Measurements from ENCODE around the gene FREY1.
A peak's percentile ranks its signal among the peaks of the same experiment; 100 is the strongest.

Gene FREY1

DNA sequence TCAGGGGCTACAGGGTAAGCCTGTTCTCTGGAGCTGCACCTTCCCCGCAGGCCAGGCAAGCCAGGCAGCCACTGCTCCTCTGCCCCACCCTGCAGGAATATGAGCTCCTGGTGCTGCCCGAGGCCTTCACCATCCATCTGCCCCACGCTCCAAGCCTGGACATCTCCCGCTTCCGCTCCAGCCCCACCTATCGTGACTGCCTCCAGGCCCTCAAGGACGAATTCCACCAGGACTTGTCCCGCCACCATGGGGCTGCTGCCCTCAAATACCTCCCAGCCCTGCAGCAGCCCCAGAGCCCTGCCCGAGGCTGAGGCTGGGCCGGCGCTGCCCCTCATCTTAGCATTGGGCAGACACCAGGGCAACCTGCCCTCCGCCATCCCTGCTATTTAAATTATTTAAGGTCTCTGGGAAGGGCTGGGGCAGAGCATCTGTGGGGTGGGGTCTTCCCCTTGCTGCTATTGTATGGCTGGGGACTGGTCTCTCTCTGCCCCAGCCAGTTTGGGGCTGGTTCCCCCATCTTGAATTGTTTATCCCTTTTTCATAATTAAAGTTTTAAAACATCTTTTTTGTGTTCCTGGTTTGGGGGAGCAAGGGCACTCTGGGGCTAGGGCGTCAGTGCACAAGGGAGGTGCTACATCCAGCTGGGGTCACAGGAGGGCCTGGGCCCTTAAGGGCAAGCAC is 21.6 kb upstream of the FREY1 start:
- no peak overlapping the region for H3K27ac ChIP-seq (ENCODE audit: low read depth, low read length)
- no peaks in the 10 kb centered on the region for H3K79me2 ChIP-seq (ENCODE audit: control insufficient read depth, insufficient read depth, low read length, unreplicated experiment)
- H3K4me1 ChIP-seq (ENCODE audit: control insufficient read depth, insufficient read depth, low read length, unreplicated experiment), result peaks cover 2% of the 10 kb centered on the region
- peaks cover 7% of the 10 kb centered on the region; the same call in 1 of the 2 replicates for H3K27me3 ChIP-seq (ENCODE audit: insufficient read depth, low read length)
- no peak overlapping the region for H2AFZ ChIP-seq (ENCODE audit: low read length, unreplicated experiment)
- H3K36me3 ChIP-seq (ENCODE audit: insufficient read depth, low read length), result no peaks in the 10 kb centered on the region
- no peak overlapping the region for H3K4me3 ChIP-seq (ENCODE audit: low read depth, low read length)

DNA sequence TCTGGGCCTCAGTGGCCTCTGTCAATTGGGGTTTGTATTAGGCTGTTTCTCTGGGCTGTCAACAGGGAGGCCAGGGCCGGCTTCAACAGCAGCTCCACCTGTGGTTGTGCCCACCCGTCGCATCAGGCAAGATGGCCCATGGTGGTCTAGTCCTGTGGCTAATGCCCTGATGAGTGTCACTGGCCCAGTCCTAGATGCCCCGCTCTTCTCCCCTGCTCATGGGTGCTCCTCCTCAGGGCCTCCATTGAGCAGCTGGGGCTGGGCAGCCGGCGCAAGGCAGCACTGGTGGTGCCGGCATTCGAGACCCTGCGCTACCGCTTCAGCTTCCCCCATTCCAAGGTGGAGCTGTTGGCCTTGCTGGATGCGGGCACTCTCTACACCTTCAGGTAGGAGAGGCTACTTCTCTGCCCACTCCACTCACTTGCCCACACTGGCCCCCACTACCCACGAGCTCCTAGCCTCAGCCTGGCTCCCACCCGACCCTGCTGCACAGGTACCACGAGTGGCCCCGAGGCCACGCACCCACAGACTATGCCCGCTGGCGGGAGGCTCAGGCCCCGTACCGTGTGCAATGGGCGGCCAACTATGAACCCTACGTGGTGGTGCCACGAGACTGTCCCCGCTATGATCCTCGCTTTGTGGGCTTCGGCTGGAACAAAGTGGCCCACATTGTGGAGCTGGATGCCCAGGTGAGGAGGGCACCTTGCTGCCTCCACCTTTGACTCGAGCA is 20.8 kb upstream of the FREY1 start:
- no peak overlapping the region for H3K27ac ChIP-seq (ENCODE audit: low read depth, low read length)
- H3K36me3 ChIP-seq (ENCODE audit: insufficient read depth, low read length), result no peaks in the 10 kb centered on the region
- H2AFZ ChIP-seq (ENCODE audit: low read length, unreplicated experiment), result no peak overlapping the region
- peaks cover 2% of the 10 kb centered on the region for H3K4me1 ChIP-seq (ENCODE audit: control insufficient read depth, insufficient read depth, low read length, unreplicated experiment)
- no peaks in the 10 kb centered on the region for H3K79me2 ChIP-seq (ENCODE audit: control insufficient read depth, insufficient read depth, low read length, unreplicated experiment)
- peaks cover 14% of the 10 kb centered on the region for H3K27me3 ChIP-seq (ENCODE audit: insufficient read depth, low read length)
- no peak overlapping the region for H3K4me3 ChIP-seq (ENCODE audit: low read depth, low read length)

- H3K4me1 ChIP-seq (ENCODE audit: control insufficient read depth, insufficient read depth, low read length, unreplicated experiment), result peaks cover 2% of the 10 kb centered on the region
Measured at GRCh38 chr11:45927332-45927683, 20.2 kb upstream of the FREY1 start.

GRCh38 chr11:45926536-45927331 is 19.7 kb upstream of the FREY1 start:
- H3K27ac ChIP-seq (ENCODE audit: low read depth, low read length), result no peak overlapping the region

More at GRCh38 chr11:45927332-45927683, 20.2 kb upstream of the FREY1 start:
- H3K27ac ChIP-seq (ENCODE audit: low read depth, low read length), result no peak overlapping the region
- no peak overlapping the region for H2AFZ ChIP-seq (ENCODE audit: low read length, unreplicated experiment)
- no peaks in the 10 kb centered on the region for H3K36me3 ChIP-seq (ENCODE audit: insufficient read depth, low read length)
- H3K4me3 ChIP-seq (ENCODE audit: low read depth, low read length), result no peak overlapping the region
- H3K79me2 ChIP-seq (ENCODE audit: control insufficient read depth, insufficient read depth, low read length, unreplicated experiment), result no peaks in the 10 kb centered on the region
- H3K27me3 ChIP-seq (ENCODE audit: insufficient read depth, low read length), result peaks cover 20% of the 10 kb centered on the region

DNA sequence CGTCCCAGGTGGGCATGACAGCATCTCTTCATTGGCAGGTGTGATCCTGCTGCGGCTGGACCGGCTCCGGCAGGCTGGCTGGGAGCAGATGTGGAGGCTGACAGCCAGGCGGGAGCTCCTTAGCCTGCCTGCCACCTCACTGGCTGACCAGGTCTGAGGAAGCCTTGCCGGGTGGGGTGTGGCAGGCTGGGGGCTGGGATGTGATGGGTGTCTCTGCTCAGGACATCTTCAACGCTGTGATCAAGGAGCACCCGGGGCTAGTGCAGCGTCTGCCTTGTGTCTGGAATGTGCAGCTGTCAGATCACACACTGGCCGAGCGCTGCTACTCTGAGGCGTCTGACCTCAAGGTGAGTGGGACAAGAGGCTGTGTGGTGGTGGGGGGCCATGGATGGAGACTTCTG is 18.9 kb upstream of the FREY1 start:
- Histone ChIP-seq H2AFZ (ENCODE audit: low read length, unreplicated experiment) (no peak overlapping the region), H3K79me2 (ENCODE audit: control insufficient read depth, insufficient read depth, low read length, unreplicated experiment) (no peaks in the 10 kb centered on the region), H3K27ac (ENCODE audit: low read depth, low read length) (no peak overlapping the region), H3K4me1 (ENCODE audit: control insufficient read depth, insufficient read depth, low read length, unreplicated experiment) (peaks cover 2% of the 10 kb centered on the region), H3K36me3 (ENCODE audit: insufficient read depth, low read length) (no peaks in the 10 kb centered on the region), H3K27me3 (ENCODE audit: insufficient read depth, low read length) (peaks cover 33% of the 10 kb centered on the region), H3K4me3 (ENCODE audit: low read depth, low read length) (no peak overlapping the region)

More at GRCh38 chr11:45926536-45927331, 19.7 kb upstream of the FREY1 start:
- Histone ChIP-seq H3K36me3 (ENCODE audit: insufficient read depth, low read length) (no peaks in the 10 kb centered on the region), H3K79me2 (ENCODE audit: control insufficient read depth, insufficient read depth, low read length, unreplicated experiment) (no peaks in the 10 kb centered on the region), H2AFZ (ENCODE audit: low read length, unreplicated experiment) (no peak overlapping the region), H3K4me3 (ENCODE audit: low read depth, low read length) (no peak overlapping the region), H3K4me1 (ENCODE audit: control insufficient read depth, insufficient read depth, low read length, unreplicated experiment) (peaks cover 2% of the 10 kb centered on the region), H3K27me3 (ENCODE audit: insufficient read depth, low read length) (peaks cover 26% of the 10 kb centered on the region)

- no peaks in the 10 kb centered on the region for H3K36me3 ChIP-seq (ENCODE audit: insufficient read depth, low read length)
- H3K27ac ChIP-seq (ENCODE audit: low read depth, low read length), result no peak overlapping the region
- H3K27me3 ChIP-seq (ENCODE audit: insufficient read depth, low read length), result peaks cover 34% of the 10 kb centered on the region
- H3K4me1 ChIP-seq (ENCODE audit: control insufficient read depth, insufficient read depth, low read length, unreplicated experiment), result peaks cover 2% of the 10 kb centered on the region
- H3K4me3 ChIP-seq (ENCODE audit: low read depth, low read length), result no peak overlapping the region
- no peaks in the 10 kb centered on the region for H3K79me2 ChIP-seq (ENCODE audit: control insufficient read depth, insufficient read depth, low read length, unreplicated experiment)
- no peak overlapping the region for H2AFZ ChIP-seq (ENCODE audit: low read length, unreplicated experiment)
Measured at GRCh38 chr11:45925550-45925949, 18.5 kb upstream of the FREY1 start.

- Histone ChIP-seq H3K4me1 (ENCODE audit: control insufficient read depth, insufficient read depth, low read length, unreplicated experiment) (peaks cover under 1% of the 10 kb centered on the region), H3K79me2 (ENCODE audit: control insufficient read depth, insufficient read depth, low read length, unreplicated experiment) (no peaks in the 10 kb centered on the region), H3K27me3 (ENCODE audit: insufficient read depth, low read length) (peaks cover 34% of the 10 kb centered on the region), H2AFZ (ENCODE audit: low read length, unreplicated experiment) (no peak overlapping the region), H3K27ac (ENCODE audit: low read depth, low read length) (no peak overlapping the region), H3K36me3 (ENCODE audit: insufficient read depth, low read length) (no peaks in the 10 kb centered on the region), H3K4me3 (ENCODE audit: low read depth, low read length) (no peak overlapping the region)
Measured at GRCh38 chr11:45924927-45925326, 17.9 kb upstream of the FREY1 start.

DNA sequence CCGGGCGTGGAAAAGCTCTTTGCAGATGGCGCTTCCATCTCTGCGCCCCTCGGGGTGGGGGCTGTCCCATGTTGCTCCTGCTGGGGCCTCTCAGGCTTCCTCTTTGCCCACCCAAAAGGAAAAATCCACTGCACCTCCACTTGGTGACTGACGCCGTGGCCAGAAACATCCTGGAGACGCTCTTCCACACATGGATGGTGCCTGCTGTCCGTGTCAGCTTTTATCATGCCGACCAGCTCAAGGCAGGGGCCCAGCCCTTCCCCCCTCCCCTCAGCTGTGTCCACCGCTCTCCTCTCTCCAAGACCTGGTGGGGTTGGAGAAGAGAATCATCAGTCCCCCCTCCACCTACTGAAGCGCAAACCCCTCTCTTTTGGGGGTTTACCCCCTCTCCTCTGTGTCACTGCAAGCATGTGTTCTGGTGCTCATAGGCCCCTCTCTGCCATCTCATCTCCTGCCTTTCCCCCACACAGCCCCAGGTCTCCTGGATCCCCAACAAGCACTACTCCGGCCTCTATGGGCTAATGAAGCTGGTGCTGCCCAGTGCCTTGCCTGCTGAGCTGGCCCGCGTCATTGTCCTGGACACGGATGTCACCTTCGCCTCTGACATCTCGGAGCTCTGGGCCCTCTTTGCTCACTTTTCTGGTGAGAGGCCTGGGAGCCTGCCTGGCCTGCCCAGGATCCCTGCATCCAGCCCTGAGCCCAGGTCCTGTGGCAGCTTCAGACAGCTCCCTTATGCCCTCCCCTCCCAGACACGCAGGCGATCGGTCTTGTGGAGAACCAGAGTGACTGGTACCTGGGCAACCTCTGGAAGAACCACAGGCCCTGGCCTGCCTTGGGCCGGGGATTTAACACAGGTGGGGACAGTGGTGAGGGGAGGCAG is 17.2 kb upstream of the FREY1 start:
- Histone ChIP-seq H3K36me3 (ENCODE audit: insufficient read depth, low read length) (no peaks in the 10 kb centered on the region), H3K4me3 (ENCODE audit: low read depth, low read length) (no peak overlapping the region), H3K27ac (ENCODE audit: low read depth, low read length) (no peak overlapping the region), H3K27me3 (ENCODE audit: insufficient read depth, low read length) (peaks cover 34% of the 10 kb centered on the region), H3K4me1 (ENCODE audit: control insufficient read depth, insufficient read depth, low read length, unreplicated experiment) (no peaks in the 10 kb centered on the region), H3K79me2 (ENCODE audit: control insufficient read depth, insufficient read depth, low read length, unreplicated experiment) (no peaks in the 10 kb centered on the region), H2AFZ (ENCODE audit: low read length, unreplicated experiment) (no peak overlapping the region)

GRCh38 chr11:45922425-45923082 is 15.5 kb upstream of the FREY1 start, which contains the start of gene LARGE2:
TSS of gene LARGE2 (plus strand) at chr11:45922656. CDS start at chr11:45922883, 227 bp downstream.
- Histone ChIP-seq H3K27me3 (ENCODE audit: insufficient read depth, low read length) (peaks cover 34% of the 10 kb centered on the region), H3K4me3 (ENCODE audit: low read depth, low read length) (no peak within 1 kb of the TSS; the same call in 1 of the 2 replicates), H3K36me3 (ENCODE audit: insufficient read depth, low read length) (no peaks in the 10 kb centered on the region), H2AFZ (ENCODE audit: low read length, unreplicated experiment) (peak within 1 kb of the TSS; percentile 39), H3K79me2 (ENCODE audit: control insufficient read depth, insufficient read depth, low read length, unreplicated experiment) (no peaks in the 10 kb centered on the region), H3K4me1 (ENCODE audit: control insufficient read depth, insufficient read depth, low read length, unreplicated experiment) (no peaks in the 10 kb centered on the region), H3K27ac (ENCODE audit: low read depth, low read length) (no peak within 1 kb of the TSS)

Data from ACC112 (cell line).